Osteoblast (primary cell): ENCODE results near the gene SCG3. TPM values are rescaled to one million over a fixed set of nuclear protein-coding genes. Genes with fewer than 3 reads are reported as not detected.

Experiments
- DNase-seq: peaks from one replicate; pipeline ENCODE4 v3.0.0; 2011; ENCODE audit warnings: low spot score, mixed read lengths; ENCODE audit not compliant: insufficient read length; ENCODE audit errors: missing footprints
- H2AFZ ChIP-seq: 2 replicates; pipeline ENCODE4 v1.6.0; 2011; ENCODE audit warnings: mild to moderate bottlenecking, low read length
- H3K27ac ChIP-seq: 2 replicates; pipeline ENCODE4 v1.5.1; 2011; ENCODE audit warnings: mild to moderate bottlenecking, low read depth, low read length, moderate library complexity
- H3K27me3 ChIP-seq: 2 replicates; pipeline ENCODE4 v1.6.0; 2012; ENCODE audit warnings: mild to moderate bottlenecking, control low read depth, inconsistent platforms, low read length, moderate library complexity; ENCODE audit not compliant: insufficient read depth
- H3K36me3 ChIP-seq: 2 replicates; pipeline ENCODE4 v1.5.1; 2011; ENCODE audit warnings: mild to moderate bottlenecking, low read length, control low read depth, moderate library complexity; ENCODE audit not compliant: insufficient read depth
- H3K4me1 ChIP-seq: 2 replicates; pipeline ENCODE4 v1.5.1; 2011; ENCODE audit warnings: mild to moderate bottlenecking, low read length, control low read depth, moderate library complexity; ENCODE audit not compliant: insufficient read depth
- H3K4me2 ChIP-seq: 2 replicates; pipeline ENCODE4 v1.6.0; 2011; ENCODE audit warnings: mild to moderate bottlenecking, low read length; ENCODE audit not compliant: insufficient read depth
- H3K4me3 ChIP-seq: fragments of 200-600 bp; sonication (generic); 3 replicates; pipeline ENCODE4 v1.5.1; 2012; ENCODE audit warnings: mild to moderate bottlenecking, low read length, inconsistent platforms; ENCODE audit not compliant: insufficient read depth
- H3K79me2 ChIP-seq: 2 replicates; pipeline ENCODE4 v1.6.0; 2012; ENCODE audit warnings: mild to moderate bottlenecking, low read length, control low read depth, inconsistent platforms; ENCODE audit not compliant: insufficient read depth
- H3K9me3 ChIP-seq: 2 replicates; pipeline ENCODE4 v1.5.1; 2011; ENCODE audit warnings: low read depth, low read length, control low read depth
- H4K20me1 ChIP-seq: 2 replicates; pipeline ENCODE4 v1.6.0; 2012; ENCODE audit warnings: mild to moderate bottlenecking, low read length, control low read depth; ENCODE audit not compliant: insufficient read depth
- total RNA-seq: library from RNA; depleted of rRNA; stranded (reverse); fragments of >200 nt; gene quantifications from 2 replicates; pipeline ENCODE4 v1.2.3, GENCODE V29; 2012
- TF ChIP-seq, protein P1 (sequence below): IDR thresholded peaks from 2 replicates; pipeline ENCODE4 v1.5.1; 2011; ENCODE audit warnings: mild to moderate bottlenecking, low read depth, low read length, moderate library complexity; ENCODE audit errors: extremely low read depth

The SCG3 gene
- total RNA-seq, 1 donor: not detected

DNA sequence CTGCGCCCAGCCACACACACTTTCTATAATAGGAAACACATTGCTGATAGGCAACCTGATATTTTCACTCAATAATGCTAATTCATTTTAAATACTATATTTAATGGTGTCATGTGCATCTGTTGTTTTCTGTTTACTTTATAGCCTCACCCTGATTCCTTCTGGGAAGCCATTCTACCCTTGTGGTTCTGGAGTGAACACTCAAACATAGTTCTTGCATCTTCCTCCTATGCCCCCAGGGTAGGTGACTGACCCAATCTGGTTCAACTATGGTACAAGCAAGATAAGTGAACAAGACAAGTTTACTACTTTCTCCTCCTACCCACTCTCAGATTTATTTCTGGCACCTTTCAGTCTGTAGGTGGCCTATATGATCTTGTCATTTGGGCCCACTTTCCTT lies 4.3 kb upstream of the SCG3 start:
- no peaks in the 10 kb centered on the region for H3K79me2 ChIP-seq
- no peaks in the 10 kb centered on the region for H3K4me1 ChIP-seq
- TF ChIP-seq, protein P1, sequence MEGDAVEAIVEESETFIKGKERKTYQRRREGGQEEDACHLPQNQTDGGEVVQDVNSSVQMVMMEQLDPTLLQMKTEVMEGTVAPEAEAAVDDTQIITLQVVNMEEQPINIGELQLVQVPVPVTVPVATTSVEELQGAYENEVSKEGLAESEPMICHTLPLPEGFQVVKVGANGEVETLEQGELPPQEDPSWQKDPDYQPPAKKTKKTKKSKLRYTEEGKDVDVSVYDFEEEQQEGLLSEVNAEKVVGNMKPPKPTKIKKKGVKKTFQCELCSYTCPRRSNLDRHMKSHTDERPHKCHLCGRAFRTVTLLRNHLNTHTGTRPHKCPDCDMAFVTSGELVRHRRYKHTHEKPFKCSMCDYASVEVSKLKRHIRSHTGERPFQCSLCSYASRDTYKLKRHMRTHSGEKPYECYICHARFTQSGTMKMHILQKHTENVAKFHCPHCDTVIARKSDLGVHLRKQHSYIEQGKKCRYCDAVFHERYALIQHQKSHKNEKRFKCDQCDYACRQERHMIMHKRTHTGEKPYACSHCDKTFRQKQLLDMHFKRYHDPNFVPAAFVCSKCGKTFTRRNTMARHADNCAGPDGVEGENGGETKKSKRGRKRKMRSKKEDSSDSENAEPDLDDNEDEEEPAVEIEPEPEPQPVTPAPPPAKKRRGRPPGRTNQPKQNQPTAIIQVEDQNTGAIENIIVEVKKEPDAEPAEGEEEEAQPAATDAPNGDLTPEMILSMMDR: no peak
- H3K36me3 ChIP-seq: no peaks in the 10 kb centered on the region
- DNase-seq: no peak
- no peak overlapping the region for H3K4me3 ChIP-seq
- no peaks in the 10 kb centered on the region for H3K27me3 ChIP-seq
- no peak overlapping the region for H3K27ac ChIP-seq
- H3K9me3 ChIP-seq: no peaks in the 10 kb centered on the region
- H4K20me1 ChIP-seq: no peaks in the 10 kb centered on the region
- no peak overlapping the region for H2AFZ ChIP-seq
- no peak overlapping the region for H3K4me2 ChIP-seq

DNA sequence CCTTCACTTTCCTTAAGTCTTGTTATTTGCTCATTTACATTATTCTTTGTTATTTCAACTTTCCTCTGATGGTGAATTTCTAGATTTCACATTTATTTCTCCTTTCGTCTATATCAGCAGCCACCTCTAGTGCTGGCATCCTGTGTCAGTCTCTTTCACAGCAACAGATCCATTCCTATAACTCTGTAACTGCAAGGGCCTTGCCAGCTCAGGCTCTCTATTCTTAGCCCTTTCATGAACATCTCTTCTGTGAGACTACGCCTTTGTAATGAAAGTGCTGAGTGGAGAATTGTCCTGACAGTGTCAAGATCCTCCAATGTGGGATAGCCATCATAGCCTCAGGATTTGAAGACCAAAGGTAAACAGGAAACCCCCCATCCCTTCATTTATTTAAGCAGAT lies 3.9 kb upstream of the SCG3 start:
- H3K27me3 ChIP-seq: no peaks in the 10 kb centered on the region
- H3K79me2 ChIP-seq: no peaks in the 10 kb centered on the region
- peak; percentile 42 for DNase-seq
- H3K9me3 ChIP-seq: no peaks in the 10 kb centered on the region
- H3K27ac ChIP-seq: no peak overlapping the region
- no peaks in the 10 kb centered on the region for H4K20me1 ChIP-seq
- no peak overlapping the region for H3K4me2 ChIP-seq
- H3K36me3 ChIP-seq: no peaks in the 10 kb centered on the region
- TF ChIP-seq, protein P1: no peak
- H2AFZ ChIP-seq: no peak overlapping the region
- H3K4me3 ChIP-seq: no peak overlapping the region
- H3K4me1 ChIP-seq: no peaks in the 10 kb centered on the region

DNA sequence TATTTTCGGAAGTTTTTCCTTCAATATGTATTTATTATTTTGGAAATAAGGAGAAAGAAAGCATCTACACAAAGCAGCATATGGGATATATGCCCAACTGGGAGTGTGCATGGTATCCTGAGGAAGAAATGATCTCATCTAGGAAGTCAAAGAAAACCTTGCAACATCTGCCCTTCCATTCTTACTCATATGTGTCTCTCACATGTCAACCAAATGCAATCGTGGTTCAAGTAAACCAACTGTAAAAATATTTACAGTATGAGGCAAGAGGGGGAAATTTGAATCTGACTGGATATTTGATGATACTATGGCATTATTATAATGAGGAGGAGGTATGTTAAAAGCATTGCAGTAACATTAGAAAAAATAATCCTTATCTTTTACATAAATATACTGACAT lies 3.2 kb upstream of the SCG3 start:
- H3K4me2 ChIP-seq: no peak overlapping the region
- H3K4me3 ChIP-seq: no peak overlapping the region
- H3K4me1 ChIP-seq: no peaks in the 10 kb centered on the region
- H3K79me2 ChIP-seq: no peaks in the 10 kb centered on the region
- no peak overlapping the region for H3K27ac ChIP-seq
- H3K27me3 ChIP-seq: no peaks in the 10 kb centered on the region
- TF ChIP-seq, protein P1: no peak
- H3K36me3 ChIP-seq: no peaks in the 10 kb centered on the region
- no peak for DNase-seq
- H2AFZ ChIP-seq: no peak overlapping the region
- no peaks in the 10 kb centered on the region for H4K20me1 ChIP-seq
- no peaks in the 10 kb centered on the region for H3K9me3 ChIP-seq

DNA sequence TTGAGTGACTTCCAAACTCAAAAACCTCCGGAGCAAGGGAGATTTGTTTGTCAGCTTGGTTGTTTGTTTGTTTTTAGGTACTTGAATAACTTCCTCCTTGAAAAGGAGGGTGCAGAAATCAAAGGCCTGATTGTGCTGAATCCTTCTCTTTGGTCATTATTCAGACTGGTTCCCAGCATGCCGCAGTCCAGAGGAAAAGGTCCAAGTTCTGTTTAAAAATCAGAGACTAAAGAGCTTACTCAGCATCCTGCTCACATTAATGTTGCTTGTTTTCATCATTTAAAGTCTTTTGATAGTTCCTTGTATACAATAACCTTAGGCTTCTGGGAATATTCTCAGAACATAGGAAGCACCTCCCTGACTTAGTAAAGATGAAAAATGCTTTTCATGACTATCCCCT lies 982 bp upstream of the SCG3 start:
- no peak for DNase-seq
- Histone ChIP-seq H3K4me3 (no peak overlapping the region), H3K79me2 (no peaks in the 10 kb centered on the region), H3K27me3 (no peaks in the 10 kb centered on the region), H3K9me3 (no peaks in the 10 kb centered on the region), H3K27ac (no peak overlapping the region), H4K20me1 (no peaks in the 10 kb centered on the region), H3K36me3 (no peaks in the 10 kb centered on the region), H3K4me2 (no peak overlapping the region), H3K4me1 (no peaks in the 10 kb centered on the region), H2AFZ (no peak overlapping the region)
- TF ChIP-seq, protein P1: no peak
